ENCODE data around the gene KRTAP10-6.
"Not testable (repeated sequence)": the region's sequence is repeated elsewhere in the genome, so short reads cannot be mapped to it uniquely, and the experiment has no call there.

Gene KRTAP10-6

GRCh38 chr21:44592446-44593311 lies at the start of gene KRTAP10-6:
TSS of gene KRTAP10-6 (minus strand) at chr21:44592505. CDS start at chr21:44592484, 21 bp downstream.
- DNase-seq (ENCODE audit: low read depth in 2 of 2): no peak

GRCh38 chr21:44640761-44641160 lies 48.5 kb upstream of the KRTAP10-6 start:
- DNase-seq (ENCODE audit: low read depth in 2 of 2): no peak

GRCh38 chr21:44639331-44639655 lies 47.0 kb upstream of the KRTAP10-6 start:
- DNase-seq (ENCODE audit: low read depth in 2 of 2): no peak

- DNase-seq (ENCODE audit: low read depth in 2 of 2): not testable (repeated sequence)
Measured at GRCh38 chr21:44638506-44639330, 46.4 kb upstream of the KRTAP10-6 start.

- not testable (repeated sequence) for DNase-seq (ENCODE audit: low read depth in 2 of 2)
Measured at GRCh38 chr21:44637851-44638348, 45.6 kb upstream of the KRTAP10-6 start.

- no peak for DNase-seq (ENCODE audit: low read depth in 2 of 2)
Measured at GRCh38 chr21:44637018-44637850, 44.9 kb upstream of the KRTAP10-6 start, which contains the start of gene KRTAP10-10. TSS of gene KRTAP10-10 (plus strand) at chr21:44637356. CDS start at chr21:44637418, 62 bp downstream.

GRCh38 chr21:44636209-44637017 lies 44.1 kb upstream of the KRTAP10-6 start:
- DNase-seq (ENCODE audit: low read depth in 2 of 2): no peak

- no peak for DNase-seq (ENCODE audit: low read depth in 2 of 2)
Measured at GRCh38 chr21:44632067-44632466, 39.8 kb upstream of the KRTAP10-6 start.

- DNase-seq (ENCODE audit: low read depth in 2 of 2): no peak
Measured at GRCh38 chr21:44630440-44630839, 38.1 kb upstream of the KRTAP10-6 start.

- DNase-seq (ENCODE audit: low read depth in 2 of 2): no peak
Measured at GRCh38 chr21:44628707-44629391, 36.5 kb upstream of the KRTAP10-6 start.

- not testable (repeated sequence) for DNase-seq (ENCODE audit: low read depth in 2 of 2)
Measured at GRCh38 chr21:44627831-44628233, 35.5 kb upstream of the KRTAP10-6 start.

- DNase-seq (ENCODE audit: low read depth in 2 of 2): not testable (repeated sequence)
Measured at GRCh38 chr21:44627181-44627822, 35.0 kb upstream of the KRTAP10-6 start.

- DNase-seq (ENCODE audit: low read depth in 2 of 2): no peak
Measured at GRCh38 chr21:44626673-44627143, 34.4 kb upstream of the KRTAP10-6 start, which contains the start of gene KRTAP10-9. TSS of gene KRTAP10-9 (plus strand) at chr21:44627093. CDS start at chr21:44627172, 79 bp downstream.

- DNase-seq (ENCODE audit: low read depth in 2 of 2): peak in 1 of 2 donors; percentile 25
Measured at GRCh38 chr21:44626262-44626661, 34.0 kb upstream of the KRTAP10-6 start.

- DNase-seq (ENCODE audit: low read depth in 2 of 2): no peak
Measured at GRCh38 chr21:44625756-44626155, 33.5 kb upstream of the KRTAP10-6 start.

GRCh38 chr21:44623575-44623974 lies 31.3 kb upstream of the KRTAP10-6 start:
- DNase-seq (ENCODE audit: low read depth in 2 of 2): no peak

GRCh38 chr21:44619886-44620285 lies 27.6 kb upstream of the KRTAP10-6 start:
- DNase-seq (ENCODE audit: low read depth in 2 of 2): no peak

- peak; percentile 54 to 59 for DNase-seq (ENCODE audit: low read depth in 2 of 2)
Measured at GRCh38 chr21:44618909-44619308, 26.6 kb upstream of the KRTAP10-6 start.

GRCh38 chr21:44618504-44618903 lies 26.2 kb upstream of the KRTAP10-6 start:
- no peak for DNase-seq (ENCODE audit: low read depth in 2 of 2)

Data from stimulated activated CD8-positive, alpha-beta memory T cell treated with anti-CD3 and anti-CD28 coated beads, Interleukin-7, amount 100 ng/mL, for 4 hours (primary cell).